Activated naive CD8-positive, alpha-beta T cell treated with anti-CD3 and anti-CD28 coated beads, Interleukin-2, amount 50 U/mL, for 24 hours (primary cell): Measurements from ENCODE around the gene SMAD5.

Experiments
- ATAC-seq: fragments of 150-1000 bp; cut with Tn5 transposase; one replicate; pipeline ENCODE4 v1.10.0; 2021
- DNase-seq: peaks from one replicate; pipeline ENCODE4 v3.0.0; 2021
- H3K27ac Mint-ChIP-seq: one replicate; pipeline ENCODE4 v1.8.0; 2021; ENCODE audit warnings: mild to moderate bottlenecking, mixed read lengths
- H3K27me3 Mint-ChIP-seq: one replicate; pipeline ENCODE4 v1.8.0; 2021; ENCODE audit warnings: mixed read lengths
- H3K36me3 Mint-ChIP-seq: one replicate; pipeline ENCODE4 v1.8.0; 2021; ENCODE audit warnings: low read depth, mixed read lengths
- H3K4me1 Mint-ChIP-seq: one replicate; pipeline ENCODE4 v1.8.0; 2021; ENCODE audit warnings: mixed read lengths
- H3K4me3 Mint-ChIP-seq: one replicate; pipeline ENCODE4 v1.8.0; 2021; ENCODE audit warnings: mild to moderate bottlenecking, moderate library complexity, mixed read lengths
- H3K9me3 Mint-ChIP-seq: one replicate; pipeline ENCODE4 v1.8.0; 2021; ENCODE audit warnings: mixed read lengths

Gene SMAD5

DNA sequence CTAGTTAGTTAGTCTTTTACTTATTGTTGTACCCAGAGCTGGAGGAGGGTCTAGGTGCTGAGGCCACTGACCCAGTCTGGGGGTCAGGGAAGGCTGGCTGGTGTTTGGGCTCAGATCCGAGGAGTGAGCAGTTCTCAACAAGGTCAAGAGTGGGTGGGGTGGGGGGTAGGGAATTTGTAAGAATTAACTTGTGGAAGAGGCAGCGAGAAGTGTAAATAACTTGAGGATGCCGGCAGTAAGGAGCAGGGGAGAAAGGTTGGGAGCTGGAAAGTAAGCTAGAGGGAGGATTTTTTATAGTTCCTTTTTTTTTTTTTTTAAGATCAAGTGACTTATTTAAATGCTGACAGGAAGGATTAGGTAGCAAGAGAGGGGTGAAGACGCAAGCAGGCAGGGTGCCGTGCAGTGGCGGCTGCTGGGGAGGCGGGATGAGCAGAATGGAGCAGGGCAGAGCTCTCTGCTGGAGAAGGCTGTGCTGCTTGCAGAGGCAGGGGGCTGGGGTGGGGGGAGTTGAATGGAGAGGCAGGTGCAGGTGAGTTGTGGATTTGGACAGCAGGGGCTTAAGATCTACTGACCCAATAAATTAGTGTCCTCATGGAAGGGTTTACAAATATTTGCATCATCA, 95.6 kb downstream of the SMAD5 start:
- ATAC-seq, result no peak

DNA sequence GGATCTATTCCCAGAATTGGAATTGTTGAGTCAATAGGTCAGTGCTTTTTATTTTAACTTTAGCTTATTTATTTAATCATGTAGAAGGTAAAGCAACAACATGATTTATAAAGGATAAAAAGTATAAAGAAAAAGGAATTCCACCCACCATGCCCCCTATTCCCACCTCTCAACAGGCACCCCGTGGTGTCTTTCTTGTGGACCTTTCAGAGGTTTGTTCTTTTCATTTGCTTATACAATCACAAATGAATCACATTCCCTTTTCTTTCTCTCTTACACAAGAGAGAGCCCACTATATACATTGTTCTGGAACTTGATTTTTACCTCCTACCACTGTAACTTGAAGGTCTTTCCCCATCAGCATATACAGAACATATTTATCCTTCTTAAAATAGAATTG, 97.5 kb downstream of the SMAD5 start:
- H3K27ac Mint-ChIP-seq, result no peak overlapping the region
- H3K4me1 Mint-ChIP-seq, result no peaks in the 10 kb centered on the region
- no peak overlapping the region for H3K4me3 Mint-ChIP-seq
- H3K36me3 Mint-ChIP-seq, result no peaks in the 10 kb centered on the region
- no peak for DNase-seq
- no peak for ATAC-seq
- no peaks in the 10 kb centered on the region for H3K9me3 Mint-ChIP-seq
- peaks cover 8% of the 10 kb centered on the region for H3K27me3 Mint-ChIP-seq

More for the DNA sequence above, 95.6 kb downstream of the SMAD5 start:
- no peaks in the 10 kb centered on the region for H3K36me3 Mint-ChIP-seq
- no peaks in the 10 kb centered on the region for H3K9me3 Mint-ChIP-seq
- no peaks in the 10 kb centered on the region for H3K4me1 Mint-ChIP-seq
- H3K27ac Mint-ChIP-seq, result no peak overlapping the region
- DNase-seq, result no peak
- no peak overlapping the region for H3K4me3 Mint-ChIP-seq
- H3K27me3 Mint-ChIP-seq, result peaks cover 11% of the 10 kb centered on the region

DNA sequence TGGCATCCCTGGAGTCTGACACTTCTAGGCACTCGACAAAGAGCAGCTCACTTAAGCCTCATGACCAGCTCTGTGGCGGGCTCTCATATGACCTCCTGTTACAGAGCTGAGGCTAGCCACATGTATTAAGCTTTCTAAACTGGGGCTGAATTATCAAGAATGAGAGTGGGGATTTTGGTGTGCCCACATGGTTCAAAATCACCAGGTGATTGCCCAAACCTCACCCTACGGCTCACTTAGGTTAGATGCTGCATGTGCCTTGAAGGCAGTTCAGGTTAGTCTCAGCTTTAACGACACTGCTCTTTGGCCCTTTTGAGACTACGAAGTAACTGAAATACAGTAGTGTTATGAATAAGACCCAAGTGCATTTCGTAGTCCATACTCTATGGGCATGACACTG, 99.7 kb downstream of the SMAD5 start:
- ATAC-seq, result no peak
- no peak overlapping the region for H3K4me3 Mint-ChIP-seq
- H3K36me3 Mint-ChIP-seq, result no peaks in the 10 kb centered on the region
- no peak for DNase-seq
- H3K9me3 Mint-ChIP-seq, result no peaks in the 10 kb centered on the region
- peaks cover 8% of the 10 kb centered on the region for H3K27me3 Mint-ChIP-seq
- no peak overlapping the region for H3K27ac Mint-ChIP-seq
- no peaks in the 10 kb centered on the region for H3K4me1 Mint-ChIP-seq
